HG03558 (cell line): ENCODE measurements around the gene SHF.
"Not testable (repeated sequence)": the region's sequence is repeated elsewhere in the genome, so short reads cannot be mapped to it uniquely, and the experiment has no call there.

ENCODE experiments used
- ATAC-seq: cut with Tn5 transposase; IDR thresholded peaks from one replicate; pipeline ENCODE4 v1.9.1; 2021; ENCODE audit warnings: moderate number of reproducible peaks; ENCODE audit not compliant: unreplicated experiment; ENCODE audit errors: extremely low read depth

SHF gene

DNA sequence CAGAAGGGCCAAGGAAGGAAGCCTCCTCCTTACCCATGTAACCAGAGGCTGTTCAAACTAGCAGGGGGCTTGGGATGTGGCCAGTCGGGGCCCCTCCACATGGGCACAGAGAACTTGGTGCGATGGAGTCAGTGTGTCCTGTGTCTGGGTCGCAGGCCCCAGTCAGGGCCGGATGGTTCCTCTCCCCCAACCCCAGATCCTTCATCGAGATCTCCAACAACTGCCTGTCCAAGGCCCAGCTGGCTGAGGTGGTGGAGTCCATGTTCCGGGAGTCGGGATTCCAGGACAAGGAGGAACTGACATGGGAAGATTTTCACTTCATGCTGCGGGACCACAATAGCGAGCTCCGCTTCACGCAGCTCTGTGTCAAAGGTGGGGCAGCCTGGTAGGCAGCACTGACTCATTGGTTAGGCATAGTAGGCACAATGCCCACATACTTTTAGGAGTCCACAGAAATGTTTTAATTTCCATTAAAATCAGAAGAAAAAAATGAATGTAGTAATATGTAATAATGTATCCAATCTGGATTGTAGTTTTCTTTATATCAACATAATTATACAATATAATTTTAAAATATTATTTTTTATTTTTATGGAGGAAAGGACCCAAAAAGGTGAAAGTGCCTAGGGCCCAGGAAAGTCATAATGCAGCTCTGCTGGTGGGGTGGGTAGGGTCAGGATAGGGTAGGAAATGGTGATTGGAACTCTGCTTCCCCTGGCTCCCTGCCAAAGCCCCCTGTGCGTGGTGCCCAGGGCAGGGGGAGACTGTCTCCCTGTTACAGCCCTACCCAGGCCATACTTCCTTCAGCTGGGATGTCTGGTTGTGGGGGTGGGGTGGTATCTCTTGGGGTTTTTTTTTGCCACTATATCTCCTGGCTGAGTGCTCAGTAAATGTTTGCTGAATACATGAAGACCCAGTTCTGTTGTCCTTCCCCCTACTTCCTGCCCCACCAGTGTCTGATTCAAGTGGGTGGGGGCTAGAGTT lies 39.4 kb downstream of the SHF start:
- no peak for ATAC-seq

DNA sequence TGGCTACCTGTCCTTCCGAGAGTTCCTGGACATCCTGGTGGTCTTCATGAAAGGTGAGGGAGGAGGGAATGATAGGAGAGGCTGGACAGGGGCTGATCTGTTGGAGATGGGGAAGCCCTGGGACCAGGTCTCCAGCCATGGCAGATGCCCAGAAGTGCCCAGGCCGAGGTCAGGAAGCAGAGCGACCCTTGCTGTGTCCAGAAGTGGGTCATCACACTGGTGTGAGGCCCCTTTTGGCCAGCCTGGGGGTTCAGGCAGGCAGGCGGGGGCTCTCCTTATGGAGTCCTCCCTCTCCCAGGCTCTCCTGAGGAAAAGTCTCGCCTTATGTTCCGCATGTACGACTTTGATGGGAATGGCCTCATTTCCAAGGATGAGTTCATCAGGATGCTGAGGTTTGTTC lies 40.2 kb downstream of the SHF start:
- ATAC-seq, result no peak

DNA sequence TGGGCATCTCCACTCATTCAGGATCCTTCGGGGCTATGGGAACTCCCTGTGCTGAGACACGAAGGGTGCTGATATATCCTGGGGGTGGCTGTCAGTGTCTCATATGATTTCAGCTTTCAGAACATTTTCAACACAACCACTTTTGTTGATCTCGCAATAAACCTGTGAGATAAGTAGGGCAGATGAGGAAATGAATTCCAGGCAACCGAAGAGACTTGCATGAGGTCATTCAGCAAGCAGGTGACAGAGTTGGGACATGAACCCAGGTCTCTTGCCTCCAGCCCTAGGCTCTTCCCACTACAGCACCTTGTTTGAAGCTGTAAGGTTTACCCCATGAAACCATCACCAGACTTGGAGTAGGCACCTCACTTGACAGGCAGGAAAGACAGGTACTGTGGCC lies 41.4 kb downstream of the SHF start:
- no peak for ATAC-seq

DNA sequence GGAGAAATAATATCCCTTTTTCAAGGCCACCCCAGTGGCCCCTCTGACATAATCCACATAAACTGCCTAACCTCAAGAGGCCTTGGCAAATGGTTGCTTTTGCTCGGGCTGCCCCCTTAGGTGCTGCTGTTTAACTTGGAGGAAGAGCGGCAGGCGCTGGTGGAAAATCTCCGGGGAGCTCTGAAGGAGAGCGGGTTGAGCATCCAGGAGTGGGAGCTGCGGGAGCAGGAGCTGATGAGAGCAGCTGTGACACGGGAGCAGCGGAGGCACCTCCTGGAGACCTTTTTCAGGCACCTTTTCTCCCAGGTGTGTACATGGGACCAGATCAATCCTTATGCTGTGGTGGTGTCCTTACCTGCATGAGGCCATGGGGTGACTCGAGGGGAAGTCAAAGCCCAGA lies 43.0 kb downstream of the SHF start:
- no peak for ATAC-seq

DNA sequence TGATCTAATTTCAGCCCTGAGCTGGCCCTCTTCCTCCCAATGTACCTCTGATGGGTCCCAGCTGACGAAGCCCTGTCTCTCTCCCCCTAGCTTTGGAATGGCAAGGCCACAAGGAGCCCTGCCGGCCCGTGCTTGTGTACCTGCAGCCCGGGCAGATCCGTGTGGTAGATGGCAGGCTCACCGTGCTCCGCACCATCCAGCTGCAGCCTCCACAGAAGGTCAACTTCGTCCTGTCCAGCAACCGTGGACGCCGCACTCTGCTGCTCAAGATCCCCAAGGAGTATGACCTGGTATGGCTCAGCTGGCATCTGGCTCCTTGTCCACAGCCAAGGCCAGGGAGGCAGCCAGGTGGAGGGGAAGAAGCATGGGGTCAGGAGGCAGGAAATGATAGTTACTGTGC lies 43.8 kb downstream of the SHF start:
- no peak for ATAC-seq

DNA sequence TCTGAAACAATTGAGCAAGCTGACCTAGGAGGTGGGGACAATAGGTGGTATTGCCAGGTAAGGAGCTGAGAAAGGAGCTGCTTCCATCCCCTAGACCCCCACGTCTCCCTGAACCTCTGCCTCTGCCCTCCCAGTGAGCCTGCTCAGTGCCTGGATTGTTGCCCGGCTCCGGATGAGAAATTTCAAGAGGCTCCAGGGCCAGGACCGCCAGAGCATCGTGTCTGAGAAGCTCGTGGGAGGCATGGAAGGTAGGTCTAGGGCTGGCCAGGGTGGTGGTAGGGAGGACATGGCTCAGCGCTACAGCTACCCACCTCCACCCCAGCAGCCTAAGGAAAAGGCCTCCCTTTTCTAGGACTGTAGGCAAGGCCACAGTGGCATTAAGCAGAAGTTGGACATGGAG lies 44.7 kb downstream of the SHF start:
- ATAC-seq, result no peak

DNA sequence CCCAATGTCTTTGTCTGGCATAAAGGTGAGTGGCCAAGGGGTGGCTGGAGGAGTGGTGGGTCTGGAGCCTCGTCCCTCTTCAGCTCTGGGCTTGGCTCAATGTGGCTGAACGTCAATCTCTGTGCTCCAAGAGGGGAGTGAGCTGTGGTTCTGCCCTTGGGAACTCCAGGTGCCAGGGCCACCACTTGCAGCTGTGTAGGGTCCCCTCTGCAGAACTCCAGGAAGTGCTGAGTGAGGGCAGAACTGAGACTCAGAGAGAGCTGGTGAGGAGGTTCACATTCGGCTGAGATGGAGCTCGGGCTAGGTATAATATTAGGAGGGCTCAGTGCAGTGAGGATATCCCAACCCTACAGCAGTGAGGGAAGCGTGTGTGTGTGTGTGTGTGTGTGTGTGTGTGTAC lies 46.4 kb downstream of the SHF start:
- no peak for ATAC-seq

DNA sequence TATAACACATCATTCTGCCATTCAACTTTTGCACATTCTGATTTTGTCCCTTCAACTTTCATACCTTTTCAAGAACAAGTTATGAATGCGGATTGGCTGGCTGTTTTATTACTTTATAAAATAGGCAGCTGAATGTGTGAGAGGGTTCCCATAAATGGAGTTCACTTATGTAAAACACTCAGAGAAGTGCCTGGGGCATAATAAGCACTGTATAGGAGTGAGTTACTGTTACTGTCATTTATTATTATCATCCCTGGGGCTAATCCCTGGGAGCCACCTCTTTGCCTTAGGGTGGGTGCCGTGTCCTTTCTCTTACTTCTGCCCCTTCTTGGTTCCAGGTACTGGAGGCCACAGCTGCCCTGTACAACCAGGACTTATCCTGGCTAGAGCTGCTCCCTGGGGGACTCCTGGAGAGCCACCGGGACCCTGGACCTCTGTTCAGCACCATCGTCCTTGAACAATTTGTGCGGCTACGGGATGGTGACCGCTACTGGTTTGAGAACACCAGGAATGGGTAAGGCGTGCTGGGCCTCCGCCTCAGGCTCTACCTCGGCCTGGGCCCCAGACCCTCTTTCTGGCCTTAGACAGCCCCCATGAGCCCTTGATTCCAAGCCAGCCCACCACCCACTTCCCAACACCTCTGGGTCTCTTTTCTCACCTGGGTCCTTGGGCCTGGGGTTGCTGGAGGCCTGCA lies 47.1 kb downstream of the SHF start:
- ATAC-seq, result no peak

DNA sequence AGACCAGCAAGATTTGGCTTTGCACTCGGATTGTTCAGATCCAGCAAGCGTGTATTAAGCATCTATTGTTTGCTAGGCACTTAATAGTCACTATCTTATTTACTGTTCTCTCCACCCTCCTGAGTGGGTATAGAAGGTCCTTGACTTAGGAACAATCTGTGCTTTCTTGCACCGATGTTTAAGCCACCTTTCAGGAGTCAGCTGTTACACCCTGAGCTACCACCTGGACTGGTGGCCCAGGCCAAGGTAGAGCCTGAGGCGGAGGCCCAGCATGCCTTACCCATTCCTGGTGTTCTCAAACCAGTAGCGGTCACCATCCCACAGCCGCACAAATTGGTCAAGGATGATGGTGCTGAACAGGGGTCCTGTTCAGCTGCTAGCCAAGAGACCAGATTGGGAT lies 48.0 kb downstream of the SHF start:
- ATAC-seq, result no peak

DNA sequence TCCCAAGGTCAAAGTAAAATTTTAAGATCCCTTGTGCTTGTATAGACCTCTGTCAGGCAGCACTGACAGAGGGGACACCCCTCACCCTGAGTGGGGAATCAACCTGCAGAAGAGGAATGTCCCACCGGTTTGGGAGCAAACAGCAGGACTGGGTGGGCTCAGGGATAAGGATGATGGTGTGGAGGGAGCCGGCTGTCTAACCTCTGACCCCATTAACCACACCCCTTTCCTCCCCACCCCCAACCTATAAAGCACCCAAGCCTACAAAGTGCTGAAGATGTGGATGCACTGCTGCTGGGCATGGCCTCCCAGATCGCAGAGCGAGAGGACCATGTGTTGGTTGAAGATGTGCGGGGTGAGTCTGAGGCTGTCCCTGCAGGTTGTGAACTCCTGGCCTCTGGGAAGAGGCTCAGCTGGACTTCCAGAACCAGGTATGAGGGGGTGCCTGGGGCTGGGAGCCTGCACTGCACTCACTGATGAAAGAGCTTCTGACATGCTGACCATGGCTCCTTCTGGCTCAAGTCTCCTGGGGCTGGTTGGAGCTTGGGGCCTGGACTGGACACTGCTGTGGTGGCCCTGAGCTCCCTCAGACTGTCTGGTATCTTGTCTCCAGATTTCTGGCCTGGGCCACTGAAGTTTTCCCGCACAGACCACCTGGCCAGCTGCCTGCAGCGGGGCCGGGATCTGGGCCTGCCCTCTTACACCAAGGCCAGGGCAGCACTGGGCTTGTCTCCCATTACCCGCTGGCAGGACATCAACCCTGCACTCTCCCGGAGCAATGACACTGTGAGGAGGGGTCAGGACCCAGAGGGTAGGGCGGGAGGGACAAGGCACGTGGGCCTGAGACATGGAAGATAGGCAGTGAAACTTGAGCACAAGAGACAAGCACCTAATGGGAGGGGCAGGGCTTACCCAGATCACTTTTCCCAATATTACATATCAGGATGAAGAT lies 48.7 kb downstream of the SHF start:
- ATAC-seq, result no peak

DNA sequence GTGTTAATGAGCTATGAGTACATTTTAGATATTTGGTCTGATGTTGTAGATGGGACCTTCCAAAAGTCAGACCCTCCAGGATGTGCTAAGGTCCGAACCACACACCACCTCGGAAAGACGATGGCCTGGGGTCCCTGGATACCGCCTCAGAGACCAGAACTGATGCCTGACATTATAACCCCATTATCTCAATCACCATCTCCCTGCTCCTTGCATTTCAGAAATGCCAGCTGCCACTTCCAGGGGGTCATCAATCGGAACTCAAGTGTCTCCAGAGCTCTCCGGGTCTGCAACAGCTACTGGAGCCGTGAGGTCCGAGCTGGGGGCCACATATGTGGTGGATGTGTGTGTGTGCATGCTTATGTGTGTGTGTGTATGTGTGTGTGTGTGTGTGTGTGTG lies 50.1 kb downstream of the SHF start:
- no peak for ATAC-seq

DNA sequence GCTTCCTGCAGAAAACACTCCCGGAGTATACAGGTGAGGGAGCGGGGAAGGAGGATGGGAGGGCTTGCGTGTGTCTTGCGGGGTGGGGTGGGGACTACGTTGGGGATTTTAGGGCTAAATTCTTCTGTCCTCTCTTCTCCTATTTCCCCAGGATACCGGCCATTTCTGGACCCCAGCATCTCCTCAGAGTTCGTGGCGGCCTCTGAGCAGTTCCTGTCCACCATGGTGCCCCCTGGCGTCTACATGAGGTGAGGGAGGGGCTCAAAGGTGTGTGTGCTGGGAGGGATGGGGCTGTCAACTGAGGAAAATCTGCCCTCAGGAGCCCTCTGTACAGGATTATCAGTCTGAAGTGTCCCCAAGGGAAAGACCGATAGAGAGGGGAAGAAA lies 51.4 kb downstream of the SHF start:
- no peak for ATAC-seq

DNA sequence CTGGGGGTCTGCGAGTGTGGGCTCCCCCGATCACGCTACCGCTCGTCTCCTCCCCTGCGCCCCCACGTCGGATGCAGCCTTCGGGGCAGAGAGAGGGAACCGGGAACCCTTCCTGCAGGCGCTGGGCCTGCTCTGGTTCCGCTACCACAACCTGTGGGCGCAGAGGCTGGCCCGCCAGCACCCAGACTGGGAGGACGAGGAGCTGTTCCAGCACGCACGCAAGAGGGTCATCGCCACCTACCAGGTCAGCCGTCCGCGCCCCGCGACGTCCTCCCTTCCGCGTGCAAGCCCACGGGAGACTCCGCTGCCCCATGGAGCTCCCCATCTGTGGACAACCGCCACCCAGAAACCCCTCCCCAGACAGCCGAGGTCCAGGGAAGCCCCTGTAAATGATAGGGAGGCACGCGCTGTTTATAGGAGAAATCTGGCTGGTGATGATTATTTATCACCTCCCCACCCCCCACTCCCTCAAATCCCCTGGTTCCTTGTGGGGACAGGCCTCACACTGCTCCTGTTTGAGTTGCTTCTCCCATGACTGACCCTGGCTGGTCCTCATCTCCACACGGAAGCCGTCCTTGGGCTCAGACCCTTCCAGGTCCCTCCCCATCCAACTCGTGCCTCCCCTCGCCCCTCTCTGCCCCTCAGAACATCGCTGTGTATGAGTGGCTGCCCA lies 51.9 kb downstream of the SHF start:
- ATAC-seq, result not testable (repeated sequence)

DNA sequence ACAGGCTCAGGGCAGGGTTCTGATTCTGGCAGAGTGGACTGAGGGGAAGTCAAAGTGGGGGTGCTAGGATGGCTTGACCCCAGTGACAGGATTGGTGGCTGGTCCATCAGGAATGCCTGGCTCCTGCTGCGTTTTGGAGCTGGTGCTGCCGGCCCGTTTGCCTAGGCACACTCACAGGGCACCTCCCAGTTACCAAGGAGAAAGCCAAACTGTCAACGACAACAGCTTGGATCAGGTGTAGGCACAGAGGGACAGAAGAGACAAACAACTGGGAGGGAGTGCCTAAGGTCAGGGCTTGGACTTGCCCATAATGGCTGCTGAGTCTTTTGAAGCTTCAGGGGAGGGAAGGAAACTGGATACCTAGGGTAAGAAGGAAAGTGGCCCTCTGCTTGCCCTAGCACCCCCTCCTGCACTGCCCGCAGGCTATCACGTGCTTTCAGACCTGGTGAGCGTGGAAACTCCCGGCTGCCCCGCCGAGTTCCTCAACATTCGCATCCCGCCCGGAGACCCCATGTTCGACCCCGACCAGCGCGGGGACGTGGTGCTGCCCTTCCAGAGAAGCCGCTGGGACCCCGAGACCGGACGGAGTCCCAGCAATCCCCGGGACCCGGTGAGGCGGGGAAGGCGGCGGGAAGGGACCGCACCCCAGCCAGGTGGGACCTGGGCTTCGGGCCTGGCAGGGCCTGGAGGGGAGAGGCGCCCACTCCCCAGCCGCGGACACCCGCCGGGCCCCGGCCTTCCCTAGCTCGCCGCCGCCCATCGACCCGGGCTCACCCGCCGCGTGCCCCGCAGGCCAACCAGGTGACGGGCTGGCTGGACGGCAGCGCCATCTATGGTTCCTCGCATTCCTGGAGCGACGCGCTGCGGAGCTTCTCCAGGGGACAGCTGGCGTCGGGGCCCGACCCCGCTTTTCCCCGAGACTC lies 52.8 kb downstream of the SHF start:
- no peak for ATAC-seq

DNA sequence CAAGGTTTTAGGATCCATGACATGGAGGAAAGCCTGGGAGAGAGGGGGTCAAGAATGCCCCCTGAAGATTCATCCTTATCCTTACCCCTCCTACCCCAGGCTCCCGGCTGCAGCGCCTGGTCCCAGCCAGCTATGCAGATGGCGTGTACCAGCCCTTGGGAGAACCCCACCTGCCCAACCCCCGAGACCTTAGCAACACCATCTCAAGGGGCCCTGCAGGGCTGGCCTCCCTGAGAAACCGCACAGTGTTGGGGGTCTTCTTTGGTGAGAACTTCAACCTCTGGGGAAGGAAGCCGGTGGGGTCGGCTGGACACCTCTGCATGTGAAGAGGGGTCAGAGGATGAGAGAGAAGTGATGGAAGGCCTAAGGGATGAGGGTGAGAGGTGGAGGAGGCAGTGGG lies 53.7 kb downstream of the SHF start:
- no peak for ATAC-seq

DNA sequence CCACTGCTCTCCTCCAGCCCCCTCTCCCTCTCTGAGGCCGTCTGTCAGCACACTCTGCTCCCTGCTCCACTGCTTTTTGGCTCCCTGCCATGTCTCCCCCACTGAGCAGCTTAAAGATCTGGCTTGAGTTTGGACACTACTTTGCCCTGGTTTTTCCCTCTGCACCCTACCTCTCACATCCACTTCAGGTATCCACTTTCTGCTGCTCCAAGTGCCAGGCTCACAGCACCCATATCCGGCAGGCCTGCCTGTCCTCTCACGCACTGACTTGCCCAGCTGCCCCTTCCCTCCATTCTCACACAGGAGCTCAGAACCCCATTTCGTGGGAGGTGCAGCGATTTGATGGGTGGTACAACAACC lies 54.2 kb downstream of the SHF start:
- no peak for ATAC-seq

DNA sequence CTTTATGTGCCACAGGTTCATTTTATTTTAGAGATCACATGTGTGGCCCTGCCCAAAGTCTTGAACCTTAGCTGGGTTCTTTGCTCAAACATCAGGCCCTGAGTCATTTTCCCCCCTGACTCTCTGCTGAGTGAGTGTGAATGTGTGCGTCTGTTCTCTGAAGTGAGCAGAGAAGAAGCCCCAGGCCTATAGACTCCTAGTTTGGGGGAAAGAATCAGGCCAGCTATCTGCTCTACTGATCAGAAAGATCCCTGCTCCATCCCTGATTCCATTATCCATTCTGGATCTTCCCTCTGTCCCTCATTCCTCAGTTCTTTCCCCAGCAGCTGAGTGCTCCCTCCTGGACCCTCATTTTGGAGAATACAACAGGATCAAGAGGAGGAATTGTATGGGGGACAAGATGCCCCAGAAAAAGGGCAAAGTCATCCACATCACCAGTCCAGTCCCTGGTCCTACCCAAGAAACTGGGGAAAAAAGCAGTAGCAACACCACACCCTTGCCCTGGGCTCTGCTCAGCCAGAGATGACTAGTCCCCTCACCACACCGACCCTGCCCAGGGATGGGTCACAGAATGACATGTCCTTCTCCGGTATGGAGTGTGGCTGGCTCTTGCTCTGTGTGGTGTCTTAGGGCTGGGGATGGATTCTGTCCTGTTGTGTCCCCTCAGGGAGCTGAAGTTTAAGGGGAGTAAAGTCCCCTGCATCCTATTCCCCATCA lies 54.8 kb downstream of the SHF start:
- no peak for ATAC-seq

DNA sequence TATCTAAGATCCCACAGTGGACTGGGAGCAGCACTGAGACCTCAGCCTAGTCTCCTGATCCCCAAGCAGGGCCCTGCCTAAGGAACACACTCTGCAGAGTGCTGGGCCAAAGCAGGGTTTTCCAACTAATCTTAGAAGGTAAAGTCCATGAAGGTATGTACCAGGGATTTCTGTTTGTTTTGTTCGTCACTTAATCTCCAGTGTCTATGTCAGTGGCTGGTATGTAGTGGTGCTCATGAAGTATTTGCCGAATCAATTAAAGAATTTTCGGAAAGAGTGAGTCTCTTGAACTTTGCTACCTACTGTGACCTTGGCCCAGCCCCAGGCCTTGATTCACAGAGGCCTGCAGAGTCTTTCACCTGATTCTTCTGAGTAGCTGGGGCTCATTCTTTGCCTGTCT lies 56.3 kb downstream of the SHF start:
- ATAC-seq, result no peak
